Activated naive CD4-positive, alpha-beta T cell treated with anti-CD3 and anti-CD28 coated beads, Interleukin-2, amount 50 U/mL, for 24 hours (primary cell): ENCODE measurements around the gene DHRS2.
"Not testable (repeated sequence)": the region's sequence is repeated elsewhere in the genome, so short reads cannot be mapped to it uniquely, and the experiment has no call there.

Experiments used
- H3K27ac Mint-ChIP-seq: one replicate; pipeline ENCODE4 v1.8.0; 2021; ENCODE audit warnings: mild to moderate bottlenecking, mixed read lengths
- H3K27me3 Mint-ChIP-seq: one replicate; pipeline ENCODE4 v1.8.0; 2021; ENCODE audit warnings: mixed read lengths
- H3K36me3 Mint-ChIP-seq: one replicate; pipeline ENCODE4 v1.8.0; 2021; ENCODE audit warnings: mixed read lengths
- H3K4me1 Mint-ChIP-seq: one replicate; pipeline ENCODE4 v1.8.0; 2021; ENCODE audit warnings: mixed read lengths
- H3K4me3 Mint-ChIP-seq: one replicate; pipeline ENCODE4 v1.8.0; 2021; ENCODE audit warnings: mild to moderate bottlenecking, mixed read lengths
- H3K9me3 Mint-ChIP-seq: one replicate; pipeline ENCODE4 v1.8.0; 2021; ENCODE audit warnings: mixed read lengths

The DHRS2 gene

GRCh38 chr14:23622990-23623389 is 13.2 kb upstream of the DHRS2 start:
- Mint-ChIP-seq H3K27ac (no peak overlapping the region), H3K27me3 (peaks cover 4% of the 10 kb centered on the region), H3K4me1 (no peaks in the 10 kb centered on the region), H3K9me3 (peaks cover 10% of the 10 kb centered on the region), H3K4me3 (no peak overlapping the region), H3K36me3 (peaks cover 1% of the 10 kb centered on the region)

GRCh38 chr14:23623962-23624361 is 12.2 kb upstream of the DHRS2 start:
- peaks cover 4% of the 10 kb centered on the region for H3K27me3 Mint-ChIP-seq
- peaks cover 10% of the 10 kb centered on the region for H3K9me3 Mint-ChIP-seq
- H3K4me1 Mint-ChIP-seq: no peaks in the 10 kb centered on the region
- H3K27ac Mint-ChIP-seq: no peak overlapping the region
- peaks cover 1% of the 10 kb centered on the region for H3K36me3 Mint-ChIP-seq
- no peak overlapping the region for H3K4me3 Mint-ChIP-seq

- Mint-ChIP-seq H3K27me3 (peaks cover 4% of the 10 kb centered on the region), H3K27ac (no peak overlapping the region), H3K36me3 (peaks cover 1% of the 10 kb centered on the region), H3K9me3 (peaks cover 10% of the 10 kb centered on the region), H3K4me1 (no peaks in the 10 kb centered on the region), H3K4me3 (no peak overlapping the region)
Measured at GRCh38 chr14:23624830-23625404, 11.2 kb upstream of the DHRS2 start.

- Mint-ChIP-seq H3K27me3 (peaks cover 1% of the 10 kb centered on the region), H3K36me3 (no peaks in the 10 kb centered on the region), H3K27ac (no peak overlapping the region), H3K9me3 (peaks cover 10% of the 10 kb centered on the region), H3K4me3 (no peak overlapping the region), H3K4me1 (peaks cover 6% of the 10 kb centered on the region)
Measured at GRCh38 chr14:23626946-23627345, 9.2 kb upstream of the DHRS2 start.

- no peak overlapping the region for H3K4me3 Mint-ChIP-seq
- peaks cover under 1% of the 10 kb centered on the region for H3K27me3 Mint-ChIP-seq
- no peak overlapping the region for H3K27ac Mint-ChIP-seq
- H3K36me3 Mint-ChIP-seq: no peaks in the 10 kb centered on the region
- peaks cover 10% of the 10 kb centered on the region for H3K9me3 Mint-ChIP-seq
- H3K4me1 Mint-ChIP-seq: peaks cover 10% of the 10 kb centered on the region
Measured at GRCh38 chr14:23627961-23628360, 8.2 kb upstream of the DHRS2 start.

GRCh38 chr14:23629204-23629603 is 7.0 kb upstream of the DHRS2 start:
- Mint-ChIP-seq H3K27ac (no peak overlapping the region), H3K36me3 (no peaks in the 10 kb centered on the region), H3K4me1 (peaks cover 10% of the 10 kb centered on the region), H3K27me3 (no peaks in the 10 kb centered on the region), H3K9me3 (peaks cover 10% of the 10 kb centered on the region), H3K4me3 (no peak overlapping the region)

- Mint-ChIP-seq H3K36me3 (no peaks in the 10 kb centered on the region), H3K27ac (no peak overlapping the region), H3K4me3 (no peak overlapping the region), H3K9me3 (peaks cover 5% of the 10 kb centered on the region), H3K4me1 (peaks cover 10% of the 10 kb centered on the region), H3K27me3 (no peaks in the 10 kb centered on the region)
Measured at GRCh38 chr14:23629832-23630396, 6.2 kb upstream of the DHRS2 start.

- H3K4me3 Mint-ChIP-seq: no peak overlapping the region
- H3K9me3 Mint-ChIP-seq: no peaks in the 10 kb centered on the region
- no peaks in the 10 kb centered on the region for H3K36me3 Mint-ChIP-seq
- no peak overlapping the region for H3K27ac Mint-ChIP-seq
- H3K4me1 Mint-ChIP-seq: peaks cover 10% of the 10 kb centered on the region
- no peaks in the 10 kb centered on the region for H3K27me3 Mint-ChIP-seq
Measured at GRCh38 chr14:23630687-23631086, 5.5 kb upstream of the DHRS2 start.

- Mint-ChIP-seq H3K4me1 (peaks cover 10% of the 10 kb centered on the region), H3K36me3 (no peaks in the 10 kb centered on the region), H3K27me3 (no peaks in the 10 kb centered on the region), H3K4me3 (no peak overlapping the region), H3K9me3 (no peaks in the 10 kb centered on the region), H3K27ac (no peak overlapping the region)
Measured at GRCh38 chr14:23631234-23631633, 4.9 kb upstream of the DHRS2 start.

GRCh38 chr14:23631702-23632460 is 4.3 kb upstream of the DHRS2 start:
- Mint-ChIP-seq H3K27ac (no peak overlapping the region), H3K4me3 (peak overlapping the region; percentile 71), H3K9me3 (no peaks in the 10 kb centered on the region), H3K27me3 (no peaks in the 10 kb centered on the region), H3K36me3 (no peaks in the 10 kb centered on the region), H3K4me1 (peaks cover 10% of the 10 kb centered on the region)

- H3K27me3 Mint-ChIP-seq: no peaks in the 10 kb centered on the region
- peaks cover 2% of the 10 kb centered on the region for H3K36me3 Mint-ChIP-seq
- peaks cover 10% of the 10 kb centered on the region for H3K4me1 Mint-ChIP-seq
- H3K9me3 Mint-ChIP-seq: no peaks in the 10 kb centered on the region
- H3K27ac Mint-ChIP-seq: no peak overlapping the region
- H3K4me3 Mint-ChIP-seq: peak overlapping the region; percentile 71
Measured at GRCh38 chr14:23632461-23633159, 3.6 kb upstream of the DHRS2 start.

- Mint-ChIP-seq H3K4me1 (peaks cover 10% of the 10 kb centered on the region), H3K27me3 (no peaks in the 10 kb centered on the region), H3K36me3 (peaks cover 2% of the 10 kb centered on the region), H3K4me3 (no peak overlapping the region), H3K27ac (no peak overlapping the region), H3K9me3 (no peaks in the 10 kb centered on the region)
Measured at GRCh38 chr14:23633160-23633701, 2.9 kb upstream of the DHRS2 start.

- peaks cover 10% of the 10 kb centered on the region for H3K4me1 Mint-ChIP-seq
- H3K4me3 Mint-ChIP-seq, H3K36me3 Mint-ChIP-seq, H3K27me3 Mint-ChIP-seq, H3K27ac Mint-ChIP-seq, H3K9me3 Mint-ChIP-seq: not testable (repeated sequence)
Measured at GRCh38 chr14:23634698-23635412, 1.3 kb upstream of the DHRS2 start.

GRCh38 chr14:23637312-23637654 is 1.1 kb downstream of the DHRS2 start:
- H3K27ac Mint-ChIP-seq, H3K4me3 Mint-ChIP-seq, H3K9me3 Mint-ChIP-seq, H3K36me3 Mint-ChIP-seq, H3K27me3 Mint-ChIP-seq, H3K4me1 Mint-ChIP-seq: not testable (repeated sequence)

- H3K27ac Mint-ChIP-seq, H3K9me3 Mint-ChIP-seq, H3K4me1 Mint-ChIP-seq, H3K4me3 Mint-ChIP-seq, H3K27me3 Mint-ChIP-seq, H3K36me3 Mint-ChIP-seq: not testable (repeated sequence)
Measured at GRCh38 chr14:23637655-23638413, 1.7 kb downstream of the DHRS2 start.
